HG02588 (cell line): Measurements from ENCODE around the gene CASP9.
"Not testable (repeated sequence)": the region's sequence is repeated elsewhere in the genome, so short reads cannot be mapped to it uniquely, and the experiment has no call there.

Source experiments
- ATAC-seq: cut with Tn5 transposase; IDR thresholded peaks from one replicate; pipeline ENCODE4 v1.9.1; 2021; ENCODE audit warnings: mild to moderate bottlenecking, moderate library complexity; ENCODE audit not compliant: unreplicated experiment

CASP9 gene

DNA sequence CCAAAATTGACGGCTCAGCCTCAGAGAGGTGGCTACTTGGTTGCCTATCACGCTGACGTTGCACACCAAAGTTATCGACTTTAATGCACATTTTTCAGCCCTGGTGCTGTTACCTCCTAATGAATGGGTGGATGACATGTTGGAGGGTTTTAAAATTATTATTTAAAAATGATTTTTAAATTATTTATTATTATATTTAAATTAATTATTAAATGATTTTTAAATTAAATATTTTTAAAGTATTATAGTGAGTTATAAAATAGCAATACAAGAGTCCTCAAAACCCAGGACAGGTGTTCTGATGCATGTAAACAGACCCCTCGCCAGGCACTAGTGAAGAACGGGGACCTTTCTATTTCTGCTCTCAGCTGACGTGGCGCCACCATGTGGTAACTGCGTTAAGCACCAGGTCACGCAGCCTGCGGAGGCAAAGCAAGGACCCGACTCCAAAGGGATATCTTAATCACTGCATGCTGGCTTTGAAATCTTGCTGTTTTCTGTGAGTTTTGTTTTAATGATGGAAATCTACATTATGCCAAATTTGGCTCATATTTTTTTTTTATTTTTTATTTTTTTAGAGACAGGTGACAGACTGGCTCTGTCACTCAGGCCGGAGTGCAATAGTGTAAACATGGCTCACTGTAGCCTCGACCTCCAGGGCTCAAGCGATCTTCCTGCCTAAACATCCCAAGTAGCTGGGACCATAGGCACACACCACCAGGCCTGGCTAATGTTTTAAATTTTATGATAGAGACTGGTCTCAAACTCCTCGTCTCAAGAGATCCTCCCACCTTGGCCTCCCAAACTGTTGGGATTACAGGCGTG, 22.6 kb downstream of the CASP9 start:
- no peak for ATAC-seq

DNA sequence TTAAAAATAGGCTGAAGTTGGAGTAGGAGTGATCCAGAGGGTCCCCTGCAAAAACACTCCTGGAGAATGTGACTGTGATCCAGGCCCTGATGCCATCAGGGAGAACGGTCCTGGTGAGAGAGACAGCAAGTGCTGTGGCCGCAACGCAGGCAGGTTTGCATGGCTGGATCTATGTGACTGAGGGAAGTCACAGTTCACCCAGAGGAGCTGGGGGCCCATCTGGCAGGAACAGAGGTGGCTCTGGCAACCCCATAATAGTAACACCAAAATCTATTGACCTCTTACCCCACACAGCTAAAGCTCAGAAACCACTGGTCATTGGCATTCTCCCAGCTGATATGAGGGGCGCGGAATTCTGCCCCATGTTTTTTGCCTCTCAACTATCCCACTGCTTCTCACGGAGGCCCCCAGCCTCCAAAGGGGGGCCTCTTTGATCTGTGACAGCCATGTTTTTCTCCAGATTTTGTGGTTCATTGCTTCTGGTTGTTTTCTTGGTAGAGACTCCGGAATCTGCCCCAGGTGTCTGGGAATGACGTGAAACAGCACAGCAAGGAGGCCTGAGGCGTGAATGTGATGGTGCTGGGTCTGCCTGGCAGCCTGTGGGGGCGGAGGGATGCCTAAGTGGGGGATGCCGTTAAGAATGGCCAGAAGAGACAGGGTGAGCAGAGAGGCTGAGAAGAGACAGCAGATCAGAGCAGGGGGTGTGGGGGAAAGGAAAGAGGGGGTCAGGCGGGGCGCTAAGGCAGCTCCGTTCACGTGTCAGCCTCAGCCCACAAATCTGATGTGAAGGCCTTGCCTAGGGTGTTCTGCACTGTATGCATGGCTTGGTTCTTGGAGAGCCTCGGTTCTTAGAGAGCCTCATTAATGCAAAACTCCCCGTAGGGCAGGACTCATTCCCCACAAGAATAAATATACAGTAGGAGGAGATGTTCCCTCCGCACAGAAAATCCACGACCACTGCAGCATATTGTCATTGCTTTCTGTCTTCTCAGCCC, 23.5 kb downstream of the CASP9 start:
- no peak for ATAC-seq

DNA sequence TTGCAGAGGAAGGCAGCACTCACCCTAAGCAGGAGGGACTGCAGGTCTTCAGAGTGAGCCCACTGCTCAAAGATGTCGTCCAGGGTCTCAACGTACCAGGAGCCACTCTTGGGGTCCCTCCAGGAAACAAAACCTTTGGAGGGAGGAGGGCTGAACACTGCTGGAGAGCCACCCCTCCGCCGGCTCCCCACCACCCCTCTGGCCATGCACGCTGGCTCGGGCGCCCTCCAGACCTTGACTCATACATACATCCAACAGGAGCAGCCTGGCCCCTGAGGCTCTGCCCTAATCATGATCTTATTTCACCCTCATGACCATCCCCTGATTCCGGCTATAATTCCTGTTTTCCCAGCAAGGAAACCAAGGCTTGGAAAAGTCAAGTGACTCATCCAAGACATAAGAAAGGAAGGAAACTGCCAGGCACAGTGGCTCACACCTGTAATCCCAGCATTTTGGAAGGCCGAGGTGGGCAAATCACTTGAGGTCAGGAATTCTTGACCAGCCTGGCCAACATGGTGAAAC, 30.1 kb downstream of the CASP9 start:
- no peak for ATAC-seq

DNA sequence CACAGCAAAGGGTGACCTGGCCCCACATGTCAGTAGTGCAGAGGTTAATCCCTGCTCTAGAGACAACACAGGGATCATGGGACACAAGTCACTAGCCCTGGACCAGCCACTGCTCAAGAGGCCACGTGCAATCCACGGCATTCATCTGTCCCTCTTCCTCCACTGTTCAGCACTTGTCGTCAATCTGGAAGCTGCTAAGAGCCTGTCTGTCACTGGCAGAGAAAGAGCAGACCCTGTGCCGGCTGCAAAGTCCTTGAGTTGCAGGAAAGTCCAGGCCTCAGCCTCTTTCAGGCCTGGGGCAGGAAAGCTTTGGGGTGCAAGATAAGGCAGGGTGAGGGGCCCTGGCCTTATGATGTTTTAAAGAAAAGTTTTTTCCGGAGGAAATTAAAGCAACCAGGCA, 31.4 kb downstream of the CASP9 start:
- no peak for ATAC-seq

DNA sequence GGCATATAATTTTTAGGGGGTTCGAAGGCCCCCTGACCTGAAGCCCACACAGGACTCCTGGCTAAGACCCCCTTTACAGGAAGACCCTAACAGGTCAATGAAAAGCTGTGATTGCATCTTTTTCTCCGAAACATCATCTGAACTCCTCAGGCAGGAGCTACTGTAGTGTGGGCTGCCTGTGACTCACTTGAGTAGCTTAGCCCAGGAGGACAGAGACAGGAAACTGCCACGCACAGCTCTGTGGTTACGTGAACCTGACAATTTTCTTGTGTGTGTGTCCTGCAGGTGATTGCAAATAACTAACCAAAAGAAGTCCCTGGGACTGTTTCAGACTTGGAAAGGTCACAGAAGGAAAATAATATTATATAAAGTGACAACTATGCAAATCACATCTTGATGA, 33.0 kb downstream of the CASP9 start:
- ATAC-seq = not testable (repeated sequence)

DNA sequence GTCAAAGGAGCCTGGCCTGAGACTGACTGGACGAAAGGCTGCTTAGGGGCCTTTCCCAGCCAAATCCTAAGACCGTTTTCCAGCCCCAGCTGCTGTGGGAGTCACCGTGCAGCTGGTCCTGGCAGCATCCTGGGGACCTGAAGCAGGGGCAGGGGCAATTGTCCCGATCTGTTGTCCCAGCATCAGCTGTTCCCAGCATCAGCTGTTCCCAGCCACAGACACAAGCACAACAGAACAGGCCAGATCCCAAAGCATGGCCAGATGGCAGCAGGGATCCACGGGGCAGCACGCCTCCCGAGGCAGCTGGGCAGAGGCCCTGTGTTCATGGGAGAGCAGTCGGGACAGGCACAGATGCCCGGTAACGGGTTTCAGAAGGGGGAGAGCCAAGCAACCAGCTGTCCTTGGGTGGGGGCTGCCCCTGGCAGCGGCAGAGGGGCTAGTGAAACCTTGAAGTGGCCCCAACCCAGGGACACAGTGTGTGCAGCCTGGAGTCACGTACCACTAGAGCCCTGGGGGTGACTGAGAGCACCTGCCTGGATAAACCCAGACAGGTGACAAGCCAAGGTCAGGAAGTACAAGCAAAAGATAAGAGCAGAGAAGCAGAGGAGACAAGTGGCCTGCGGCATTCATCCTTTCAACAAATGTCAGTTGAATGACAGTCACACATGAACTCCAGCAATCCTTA, 34.8 kb downstream of the CASP9 start:
- no peak for ATAC-seq

DNA sequence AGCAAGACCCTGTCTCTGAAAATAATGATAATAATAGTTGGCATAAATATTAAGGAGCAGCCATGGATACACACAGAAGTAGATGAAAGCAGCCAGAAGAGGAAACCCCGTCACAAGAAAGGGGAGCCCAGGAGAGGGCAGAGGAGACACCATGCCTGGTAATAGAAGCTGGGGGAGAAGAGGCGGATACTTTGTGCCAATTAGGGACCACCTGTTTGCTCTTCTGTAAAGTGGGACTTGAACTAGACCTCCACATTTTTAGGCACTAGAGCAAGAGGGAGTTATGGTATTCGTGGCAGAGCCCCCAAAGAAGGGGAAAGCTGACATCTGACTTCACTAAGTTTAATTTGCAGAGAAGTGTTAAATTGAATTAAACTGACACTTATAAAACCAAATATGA, 35.6 kb downstream of the CASP9 start:
- no peak for ATAC-seq

DNA sequence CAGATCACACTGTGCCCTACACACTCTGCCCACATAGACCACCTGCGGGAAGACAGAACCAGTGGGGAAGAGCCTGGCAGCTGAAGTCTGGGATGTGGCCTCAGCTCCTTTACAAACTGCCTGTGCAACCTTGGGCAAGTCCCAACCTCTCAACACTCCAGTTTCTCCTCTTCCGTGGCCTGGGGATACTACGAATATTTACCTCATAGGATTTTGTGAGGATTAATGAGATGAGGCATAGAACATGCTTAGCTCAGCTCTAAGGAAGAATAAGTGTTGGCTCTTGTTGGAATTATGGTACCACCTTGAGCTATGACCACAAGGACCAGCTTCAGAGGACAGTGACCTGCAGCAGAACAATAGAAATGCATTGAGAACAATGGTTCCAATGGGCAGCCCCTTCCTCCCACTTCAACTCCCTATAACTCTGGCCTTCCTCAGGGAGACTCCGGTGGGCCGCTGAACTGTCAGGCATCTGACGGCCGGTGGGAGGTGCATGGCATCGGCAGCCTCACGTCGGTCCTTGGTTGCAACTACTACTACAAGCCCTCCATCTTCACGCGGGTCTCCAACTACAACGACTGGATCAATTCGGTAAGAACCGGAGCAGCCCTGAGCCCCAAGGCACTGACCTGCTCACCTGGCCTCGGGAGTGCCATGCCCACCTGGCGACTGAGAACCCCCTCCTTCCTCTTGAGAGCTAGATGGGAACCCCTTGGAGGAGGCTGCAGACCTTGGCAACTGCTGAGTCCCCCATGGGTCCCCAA, 37.0 kb downstream of the CASP9 start:
- not testable (repeated sequence) for ATAC-seq

DNA sequence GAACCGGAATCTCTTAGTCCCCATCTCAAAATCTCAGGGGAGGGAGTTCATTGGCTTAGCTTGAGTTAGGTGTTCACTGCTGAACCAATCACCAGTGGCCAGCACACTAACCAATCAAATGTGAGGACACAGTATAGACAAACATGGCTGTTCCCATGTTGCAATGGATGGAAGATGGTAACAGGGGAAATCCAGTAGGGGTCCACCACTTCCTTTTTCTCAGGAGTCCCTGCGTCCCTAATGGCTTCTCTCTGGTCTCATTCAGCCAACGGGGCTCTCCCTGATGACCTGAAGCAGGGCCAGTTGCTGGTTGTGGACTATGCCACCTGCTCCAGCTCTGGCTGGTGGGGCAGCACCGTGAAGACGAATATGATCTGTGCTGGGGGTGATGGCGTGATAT, 38.4 kb downstream of the CASP9 start:
- no peak for ATAC-seq

DNA sequence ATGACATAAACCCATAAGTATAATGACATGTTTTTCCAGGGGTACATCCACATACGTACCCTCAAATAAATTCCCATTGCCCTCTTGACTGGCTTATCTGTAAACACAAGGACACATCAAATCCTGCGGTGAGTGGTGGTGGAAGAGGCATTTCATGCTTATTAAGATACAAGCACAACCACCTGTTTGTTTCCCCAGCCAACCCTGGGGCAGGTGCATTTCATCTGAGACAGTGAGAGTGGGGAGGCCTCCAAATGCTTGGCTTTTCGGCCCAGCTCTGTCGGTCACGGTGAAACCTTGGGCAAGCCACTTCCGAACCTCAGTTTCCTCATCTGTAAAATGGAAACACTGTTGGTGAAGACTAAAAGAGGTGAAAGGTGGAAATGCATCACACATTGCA, 39.6 kb downstream of the CASP9 start:
- ATAC-seq = not testable (repeated sequence)

DNA sequence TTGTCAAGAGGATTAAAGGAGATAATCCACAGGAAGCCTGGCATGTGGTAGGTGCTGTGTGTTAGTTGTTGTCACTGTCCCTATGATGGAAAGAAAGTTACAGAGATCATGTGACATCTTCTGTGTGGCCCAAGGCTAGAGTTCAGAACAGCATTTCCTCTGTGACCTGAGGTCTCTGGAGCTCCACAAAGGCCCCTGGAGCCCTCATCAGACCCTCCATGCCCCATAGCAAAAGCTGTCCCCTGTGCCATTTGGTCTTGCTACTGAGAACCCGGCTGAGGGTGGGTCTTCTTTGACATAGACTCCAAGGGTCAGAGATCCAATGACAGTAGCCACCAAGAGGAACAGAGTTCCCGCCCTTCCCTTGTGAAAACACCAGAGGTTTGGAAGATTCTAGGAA, 40.0 kb downstream of the CASP9 start:
- ATAC-seq = no peak

DNA sequence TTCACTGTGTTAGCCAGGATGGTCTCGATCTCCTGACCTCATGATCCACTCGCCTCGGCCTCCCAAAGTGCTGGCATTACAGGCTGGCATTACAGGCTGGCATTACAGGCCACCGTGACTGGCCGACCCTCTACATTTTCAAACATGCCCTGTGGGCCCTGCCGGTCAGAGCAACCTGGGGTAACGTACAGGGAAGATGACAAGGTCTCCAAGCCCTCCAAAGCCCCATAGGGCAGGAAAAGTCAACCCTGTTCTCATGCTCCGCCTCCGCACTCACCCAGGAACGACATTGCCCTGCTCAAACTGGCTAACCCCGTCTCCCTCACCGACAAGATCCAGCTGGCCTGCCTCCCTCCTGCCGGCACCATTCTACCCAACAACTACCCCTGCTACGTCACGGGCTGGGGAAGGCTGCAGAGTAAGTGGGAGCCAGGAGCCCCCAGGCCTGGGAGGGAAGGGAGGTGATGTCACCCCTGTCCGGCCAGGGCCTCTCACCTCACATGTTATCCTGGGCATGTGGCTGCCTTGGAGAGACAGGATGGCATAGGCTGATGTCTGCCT, 41.0 kb downstream of the CASP9 start:
- not testable (repeated sequence) for ATAC-seq

DNA sequence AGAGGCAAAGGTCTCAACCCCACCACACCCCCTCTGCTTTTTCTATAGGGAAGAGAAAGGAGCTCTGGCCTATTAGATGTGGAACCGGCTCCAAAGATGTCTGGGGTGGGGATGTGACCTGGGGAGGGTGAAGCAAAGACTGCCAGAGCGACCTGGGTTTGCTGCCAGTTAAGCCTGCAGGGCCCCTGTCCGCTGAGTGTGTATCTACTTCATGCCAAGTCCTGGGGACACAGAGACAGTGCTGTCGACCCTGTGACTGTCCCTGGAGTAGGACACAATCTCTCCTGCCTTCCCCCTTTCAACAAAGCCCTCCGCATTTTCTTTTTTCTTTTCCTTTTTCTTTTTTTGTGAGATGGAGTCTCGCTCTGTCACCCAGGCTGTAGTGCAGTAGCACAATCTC, 41.6 kb downstream of the CASP9 start:
- ATAC-seq = not testable (repeated sequence)

DNA sequence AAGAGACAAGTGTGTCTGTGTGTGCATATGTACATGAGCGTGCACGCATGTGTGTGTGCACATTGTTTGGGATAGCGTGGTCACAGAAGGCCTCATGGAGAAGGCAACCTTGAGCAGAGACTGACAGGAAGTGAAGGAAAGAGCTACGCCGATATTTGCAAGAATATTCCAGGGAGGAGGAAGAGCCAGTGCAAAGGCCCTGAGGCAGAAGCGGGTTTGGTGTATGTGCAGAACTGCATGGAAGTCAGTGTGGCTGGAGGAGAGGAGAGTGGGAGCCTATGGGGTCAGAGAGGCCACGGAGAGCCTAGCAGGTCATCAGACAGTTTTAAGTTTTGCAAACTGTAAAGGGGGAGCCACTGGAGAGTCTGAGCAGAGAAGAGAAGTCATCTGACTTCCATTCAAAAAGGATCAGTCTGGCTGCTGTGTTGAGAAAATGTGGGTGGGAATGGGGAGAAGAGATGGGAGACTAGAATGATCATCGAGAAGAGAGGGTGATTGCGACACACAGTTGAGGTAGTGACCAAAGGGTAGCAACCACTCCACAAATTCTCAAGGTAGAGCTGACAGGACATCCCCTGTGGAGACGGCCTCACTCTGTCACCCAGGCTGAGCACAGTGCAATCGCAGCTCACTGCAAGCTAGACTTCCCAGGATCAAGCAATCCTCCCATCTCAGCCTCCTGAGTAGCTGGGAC, 44.2 kb downstream of the CASP9 start:
- ATAC-seq = no peak

DNA sequence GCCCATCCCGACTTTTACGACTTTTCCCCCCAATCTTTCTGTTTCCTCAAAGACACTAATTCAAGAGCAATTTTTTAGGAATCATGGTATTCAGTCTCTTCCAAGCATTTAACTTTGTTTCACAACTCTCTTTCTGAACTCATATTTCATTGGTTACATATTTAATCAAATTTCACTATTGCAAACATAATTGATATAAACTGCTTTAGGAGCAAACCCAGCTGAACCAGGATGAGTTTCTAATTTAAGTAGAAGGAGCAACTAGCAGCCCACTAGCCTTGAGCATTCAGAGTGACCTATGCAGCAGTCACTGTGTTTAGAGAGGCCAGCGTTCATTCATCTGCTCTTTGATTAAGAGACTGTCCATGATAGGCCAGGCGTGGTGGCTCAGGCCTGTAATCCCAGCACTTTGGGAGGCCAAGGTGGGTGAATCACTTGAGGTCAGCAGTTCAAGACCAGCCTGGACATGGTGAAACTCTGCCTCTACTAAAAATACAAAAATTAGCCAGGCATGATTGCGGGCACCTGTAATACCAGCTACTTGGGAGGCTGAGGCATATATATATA, 46.3 kb downstream of the CASP9 start:
- ATAC-seq = no peak

DNA sequence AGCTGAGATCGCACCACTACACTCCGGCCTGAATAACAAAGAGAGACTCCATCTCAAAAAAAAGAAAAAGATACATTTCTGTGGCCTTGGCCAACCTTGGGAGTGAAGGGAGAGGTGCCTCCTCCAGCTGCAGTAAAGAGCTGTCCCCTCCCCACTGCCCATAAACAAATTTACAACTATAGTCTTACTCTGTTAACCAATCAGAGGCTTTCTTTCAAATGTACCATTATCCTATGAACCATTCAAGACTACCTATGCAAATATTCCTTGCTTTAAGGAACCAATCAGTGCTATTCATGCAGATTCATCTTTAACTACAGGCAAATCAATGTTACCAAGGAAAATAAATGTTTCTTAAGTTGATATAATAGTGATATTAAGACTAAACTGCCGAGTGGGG, 47.1 kb downstream of the CASP9 start:
- ATAC-seq = no peak

DNA sequence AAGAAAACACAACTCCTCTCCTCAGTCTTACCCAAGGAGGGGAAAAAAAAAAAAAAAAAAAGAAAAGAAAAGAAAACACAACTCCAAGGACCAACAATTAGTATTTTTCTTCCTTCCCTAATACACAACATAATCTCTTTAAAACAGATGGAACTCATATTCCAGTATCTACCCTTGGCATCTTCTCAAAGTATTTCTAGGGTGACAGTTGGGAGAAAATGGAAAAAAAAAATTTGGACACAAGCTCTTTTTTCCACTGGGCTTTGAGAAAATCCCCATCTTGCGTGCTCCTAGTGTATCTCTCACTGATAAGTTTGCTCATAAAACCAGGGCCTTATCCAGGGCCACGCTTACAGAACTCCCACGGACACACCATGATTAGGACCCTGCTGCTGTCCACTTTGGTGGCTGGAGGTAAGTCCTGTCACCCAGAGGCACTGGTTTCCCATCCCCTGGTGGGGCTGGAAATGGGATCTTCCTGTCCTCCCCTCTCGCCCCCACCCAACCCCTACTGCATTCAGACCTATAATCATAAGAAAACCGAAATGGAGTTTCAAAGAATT, 48.2 kb downstream of the CASP9 start, which contains the start of gene CELA2B:
CELA2B (plus strand) TSS at position 353 of the 563 bp plus-strand sequence; CDS start at position 375, 22 bp downstream.
- no peak for ATAC-seq

DNA sequence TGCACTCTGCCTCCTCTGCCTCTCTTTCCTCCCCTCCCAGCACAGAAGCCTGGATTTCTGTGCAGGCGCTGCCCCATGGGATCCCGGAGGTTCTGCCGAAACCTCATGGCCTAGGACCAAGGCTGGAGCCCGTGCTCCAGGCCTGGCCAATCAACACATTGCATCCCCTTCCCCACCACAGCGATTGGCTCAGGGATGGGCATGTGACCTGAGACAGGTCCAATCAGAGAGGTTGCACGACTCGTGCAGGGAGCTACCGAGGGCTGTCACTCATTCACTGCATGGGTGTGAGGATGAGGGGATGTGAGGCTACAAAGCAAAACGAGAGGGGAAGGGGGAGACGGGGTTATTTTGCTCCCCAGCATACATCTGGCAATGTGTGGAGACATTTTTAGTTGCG, 51.4 kb downstream of the CASP9 start:
- no peak for ATAC-seq

DNA sequence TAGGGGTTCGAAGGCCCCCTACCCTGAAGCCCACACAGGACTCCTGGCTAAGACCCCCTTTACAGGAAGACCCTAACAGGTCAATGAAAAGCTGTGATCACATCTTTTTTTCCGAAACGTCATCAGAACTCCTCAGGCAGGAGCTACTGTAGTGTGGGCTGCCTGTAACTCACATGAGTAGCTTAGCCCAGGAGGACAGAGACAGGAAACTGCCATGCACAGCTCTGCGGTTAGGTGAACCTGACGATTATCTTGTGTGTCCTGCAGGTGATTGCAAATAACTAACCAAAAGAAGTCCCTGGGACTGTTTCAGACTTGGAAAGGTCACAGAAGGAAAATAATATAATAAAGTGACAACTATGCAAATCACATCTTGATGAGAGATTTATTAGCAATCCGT, 52.3 kb downstream of the CASP9 start:
- not testable (repeated sequence) for ATAC-seq
